Stimulated activated CD4-positive, alpha-beta T cell treated with anti-CD3 and anti-CD28 coated beads, Interleukin-1b, Interleukin-23, amount 100 ng/mL, for 24 hours (primary cell): Measurements from ENCODE around the gene ATP6V0E2.
"Not testable (repeated sequence)": the region's sequence is repeated elsewhere in the genome, so short reads cannot be mapped to it uniquely, and the experiment has no call there.

Experiments used
- DNase-seq, 4 experiments: peaks; one replicate each; pipeline ENCODE4 v3.0.0-alpha.2; 2020; ENCODE audit warnings: low read depth in 4 of 4, low spot score in 1 of 4

ATP6V0E2 gene

DNA sequence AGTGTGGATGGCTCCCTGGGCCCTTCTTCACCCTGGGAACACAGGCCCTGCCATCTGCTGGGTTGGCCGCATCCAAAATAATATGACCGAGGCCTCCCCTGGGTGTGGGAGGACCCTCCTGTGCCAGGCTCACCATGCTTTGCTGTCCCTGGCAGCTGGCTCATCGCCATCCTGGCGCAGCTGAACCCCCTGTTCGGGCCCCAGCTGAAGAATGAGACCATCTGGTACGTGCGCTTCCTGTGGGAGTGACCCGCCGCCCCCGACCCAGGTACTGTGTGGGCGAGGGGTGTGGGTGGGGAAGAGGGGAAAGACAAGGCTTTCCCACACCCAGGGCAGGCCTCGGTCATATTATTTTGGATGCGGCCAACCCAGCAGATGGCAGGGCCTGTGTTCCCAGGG lies 4.8 kb downstream of the ATP6V0E2 start:
- no peak for DNase-seq

DNA sequence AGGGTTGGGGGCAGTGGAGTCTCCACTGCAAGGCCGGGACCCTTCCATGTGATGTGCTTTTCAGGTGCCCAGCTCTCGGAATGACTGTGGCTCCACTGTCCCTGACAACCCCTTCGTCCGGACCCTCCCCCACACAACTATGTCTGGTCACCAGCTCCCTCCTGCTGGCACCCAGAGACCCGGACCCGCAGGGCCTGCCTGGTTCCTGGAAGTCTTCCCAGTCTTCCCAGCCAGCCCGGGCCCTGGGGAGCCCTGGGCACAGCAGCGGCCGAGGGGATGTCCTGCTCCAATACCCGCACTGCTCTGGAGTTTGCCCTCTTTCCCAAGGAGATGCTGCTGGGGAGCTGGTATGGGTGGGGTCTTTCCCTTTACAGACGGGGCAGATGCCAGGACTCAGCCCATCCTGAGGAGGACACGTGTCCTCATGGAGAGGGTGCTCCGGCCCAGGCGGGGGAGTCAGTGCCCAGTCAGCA lies 5.5 kb downstream of the ATP6V0E2 start:
- DNase-seq = no peak

DNA sequence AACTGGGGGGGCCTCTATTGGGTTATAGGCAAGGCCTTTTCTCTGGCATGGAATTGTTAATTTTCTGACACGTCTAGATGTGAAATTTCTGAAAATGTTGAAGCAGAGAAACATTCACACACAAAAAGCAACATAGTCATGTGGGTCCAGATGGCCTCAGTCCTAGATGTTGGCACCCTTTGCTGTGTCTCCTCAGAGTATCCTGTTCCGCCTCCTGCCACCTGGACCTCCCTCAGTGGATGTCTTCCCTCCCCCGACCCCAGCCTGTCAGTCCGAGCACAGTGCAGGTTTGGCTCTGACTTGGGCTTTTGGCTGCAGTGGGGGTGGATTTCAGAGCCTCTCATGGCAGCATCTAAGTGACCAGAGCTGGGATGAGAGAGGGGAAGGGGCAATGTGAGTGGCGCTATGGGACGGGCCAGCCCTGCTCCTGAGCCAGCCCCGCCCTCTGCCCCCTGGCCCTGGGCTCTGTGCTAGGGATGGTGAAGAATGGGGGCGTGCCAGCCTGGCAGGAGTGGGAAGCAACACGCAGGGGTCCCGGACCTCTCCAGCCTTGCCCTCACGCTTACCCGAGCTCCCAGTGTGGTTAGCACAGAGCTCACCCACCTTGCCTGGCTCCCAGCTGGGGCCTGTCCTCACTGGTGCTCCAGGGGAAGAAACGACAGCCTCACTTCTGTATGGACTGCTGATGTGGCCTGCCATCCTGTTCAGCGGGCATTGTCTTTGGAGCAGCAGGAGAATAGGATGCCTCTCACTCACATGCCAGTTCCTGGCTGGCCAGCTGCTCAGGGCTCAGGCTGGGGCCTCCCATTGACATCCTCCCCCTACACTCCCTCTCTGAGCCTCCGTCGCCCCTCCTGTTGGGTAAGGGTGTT lies 6.2 kb downstream of the ATP6V0E2 start:
- DNase-seq = no peak

DNA sequence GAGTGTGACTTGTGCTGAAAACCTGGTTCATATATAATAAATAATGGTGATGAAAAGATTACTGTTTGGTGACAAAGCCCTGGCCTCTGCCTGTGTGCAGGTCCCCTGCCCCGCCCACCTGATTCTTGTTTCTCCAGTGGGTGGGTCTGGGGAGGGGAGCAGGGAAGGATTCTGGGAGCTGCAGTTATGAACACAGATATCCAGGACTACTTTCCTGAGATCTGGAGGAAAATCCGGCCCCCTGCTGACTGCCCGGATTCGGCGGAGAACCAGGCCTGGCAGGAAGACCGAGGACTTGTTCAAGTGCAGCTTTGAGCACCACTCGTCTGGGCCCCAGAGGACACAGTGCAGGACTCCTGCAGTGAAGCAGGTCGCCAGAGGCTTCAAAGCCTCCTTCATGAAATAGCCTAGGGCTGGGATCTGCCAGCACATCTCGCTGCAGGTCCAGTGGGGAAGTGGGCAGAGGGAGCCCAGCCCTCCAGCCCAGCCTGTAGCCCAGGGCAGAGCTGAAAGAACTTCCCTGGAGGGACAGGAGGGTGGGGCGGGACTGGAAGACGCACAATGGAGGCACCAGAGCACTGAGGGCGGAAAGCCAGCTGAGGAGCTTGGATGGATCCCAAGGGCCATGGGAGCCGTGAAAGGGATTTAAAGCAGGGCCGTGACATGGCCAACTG lies 7.0 kb downstream of the ATP6V0E2 start:
- no peak for DNase-seq

DNA sequence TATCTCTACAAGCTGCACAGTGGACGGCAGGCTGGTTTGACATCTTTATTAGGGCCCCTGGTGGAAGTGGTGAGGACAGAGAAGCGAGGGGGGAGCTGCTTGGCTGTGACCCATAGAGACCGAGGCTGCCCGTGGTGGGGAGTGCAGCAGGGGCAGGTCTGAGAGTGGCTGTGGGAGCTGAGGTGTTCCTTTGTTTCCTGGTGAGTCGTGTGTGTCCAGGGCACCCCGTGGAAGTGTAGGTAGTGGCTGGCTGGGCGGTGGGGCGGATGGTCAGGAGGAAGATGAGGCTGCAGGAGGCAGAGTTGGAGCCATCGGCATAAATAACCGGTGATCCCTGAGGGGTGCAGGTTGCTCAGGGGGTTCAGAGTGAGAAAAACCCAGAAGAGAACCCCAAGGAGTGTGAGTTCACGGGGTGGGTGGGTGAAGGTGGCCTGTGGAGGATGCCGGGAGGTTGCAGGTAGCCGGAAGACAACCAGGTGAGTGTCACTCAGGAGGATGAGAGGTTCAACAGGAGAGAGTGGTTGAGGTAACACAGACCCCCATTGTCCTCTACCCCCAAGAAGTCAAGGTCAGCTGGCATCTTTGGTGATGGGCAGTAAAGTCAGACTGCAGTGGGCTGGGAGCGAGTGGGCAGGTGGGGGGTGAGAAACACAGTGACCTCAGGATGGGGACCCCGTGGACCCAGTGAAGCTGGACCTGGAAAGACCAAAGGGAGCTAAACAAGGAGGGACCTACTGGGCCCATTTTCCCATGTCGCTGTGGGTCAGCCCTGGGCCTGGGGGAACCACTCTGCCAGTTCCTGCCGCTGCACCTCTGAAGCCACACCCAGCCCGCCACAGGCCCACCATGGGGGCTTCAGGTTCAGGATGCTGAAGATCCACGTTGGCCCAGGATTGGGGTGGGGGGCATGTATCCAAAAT lies 7.8 kb downstream of the ATP6V0E2 start:
- no peak for DNase-seq

DNA sequence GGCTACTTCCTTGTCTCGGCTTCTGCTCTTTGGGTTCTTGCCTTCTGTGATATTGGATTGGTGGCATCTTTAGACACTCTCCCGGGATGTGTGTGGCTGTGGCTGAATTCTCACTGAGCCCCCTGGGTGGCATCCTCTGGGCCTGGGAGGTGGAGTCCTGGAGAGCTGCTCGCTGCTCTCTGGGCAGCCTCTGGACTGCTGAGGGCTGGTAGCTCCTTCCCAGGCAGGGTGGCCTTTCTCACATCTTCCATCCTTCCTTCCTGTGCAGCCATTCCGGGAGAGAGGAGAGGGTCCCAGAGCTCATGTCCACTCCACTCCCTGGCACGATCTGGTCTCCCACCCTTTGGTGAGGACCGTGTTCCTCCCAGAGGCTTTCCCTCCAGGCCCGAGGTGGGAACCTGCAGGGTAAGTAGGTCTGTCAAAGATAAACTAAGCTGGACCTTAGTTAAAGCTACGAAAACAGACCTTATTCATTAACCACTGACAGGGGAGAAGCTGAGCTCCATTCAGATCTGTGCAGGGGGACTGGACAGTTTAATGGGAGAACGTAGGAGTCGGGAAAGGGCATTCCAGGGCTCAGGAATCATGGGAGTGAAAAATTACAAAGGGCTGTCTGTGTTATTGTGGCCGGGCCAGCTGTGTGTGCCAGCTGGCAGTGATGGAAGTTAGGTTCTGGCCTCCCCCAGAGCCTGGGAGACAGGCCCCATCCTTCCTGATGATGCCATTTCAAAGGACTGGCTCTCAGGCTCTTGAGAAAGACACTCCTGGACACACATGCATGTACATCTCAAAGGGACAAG lies 8.7 kb downstream of the ATP6V0E2 start:
- no peak for DNase-seq

DNA sequence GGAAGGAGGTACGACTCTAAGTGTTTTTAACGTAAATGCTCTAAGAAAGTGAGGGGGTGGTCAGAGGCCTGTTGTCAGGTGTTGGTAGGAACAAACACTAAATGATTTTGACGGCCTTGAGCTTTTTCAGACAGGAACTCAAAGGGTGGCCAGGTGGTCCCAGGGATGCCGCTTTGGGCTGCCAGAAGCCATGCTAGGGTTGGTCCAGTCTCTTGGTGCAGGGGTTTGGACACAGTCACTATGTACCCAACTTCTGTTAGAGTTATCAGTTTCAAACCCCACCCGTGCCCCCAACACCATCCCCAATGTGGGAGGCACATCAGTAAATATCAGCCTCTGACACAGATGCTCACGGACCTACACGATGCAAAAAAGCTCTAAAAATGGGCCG lies 9.3 kb downstream of the ATP6V0E2 start:
- DNase-seq = no peak

DNA sequence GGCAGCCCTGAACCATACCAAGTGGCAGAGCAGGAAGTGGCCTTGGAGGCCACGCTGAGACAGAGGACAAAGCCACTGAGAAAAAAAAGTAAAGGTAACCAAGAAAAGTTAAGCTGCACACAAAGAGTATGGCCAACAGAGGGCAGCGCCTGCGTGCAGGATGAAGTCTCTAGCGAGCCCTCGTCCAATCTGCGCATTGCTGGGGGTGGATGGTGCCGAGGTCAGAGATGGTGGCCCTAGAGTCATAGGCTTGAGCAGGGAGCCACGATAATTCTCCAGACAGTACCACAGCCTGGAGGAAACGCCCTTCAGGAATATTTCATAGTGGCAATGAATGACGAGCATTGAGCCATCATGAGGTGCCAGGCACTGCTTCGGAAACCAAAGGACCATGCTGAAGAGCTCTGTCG lies 9.7 kb downstream of the ATP6V0E2 start:
- DNase-seq = no peak

DNA sequence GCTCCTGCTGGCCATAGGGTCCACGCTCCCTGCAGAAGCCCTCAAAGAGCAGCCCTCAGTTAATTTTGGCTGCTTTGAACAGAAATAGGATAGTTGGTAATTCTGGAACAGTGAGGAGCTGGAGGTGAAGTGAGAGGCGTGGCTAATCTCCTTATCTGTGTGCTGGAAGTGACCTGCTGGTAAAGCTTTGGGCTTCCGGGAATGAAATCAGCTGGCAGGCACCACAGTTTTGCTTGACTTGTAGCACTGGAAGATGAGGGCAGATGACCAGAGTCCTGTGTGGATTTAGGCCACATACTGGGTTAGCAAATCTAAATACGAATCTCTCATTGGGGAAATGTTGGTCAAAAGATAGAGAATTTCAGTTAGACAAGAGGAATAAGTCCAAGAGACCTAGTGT lies 10.2 kb downstream of the ATP6V0E2 start:
- DNase-seq = no peak

DNA sequence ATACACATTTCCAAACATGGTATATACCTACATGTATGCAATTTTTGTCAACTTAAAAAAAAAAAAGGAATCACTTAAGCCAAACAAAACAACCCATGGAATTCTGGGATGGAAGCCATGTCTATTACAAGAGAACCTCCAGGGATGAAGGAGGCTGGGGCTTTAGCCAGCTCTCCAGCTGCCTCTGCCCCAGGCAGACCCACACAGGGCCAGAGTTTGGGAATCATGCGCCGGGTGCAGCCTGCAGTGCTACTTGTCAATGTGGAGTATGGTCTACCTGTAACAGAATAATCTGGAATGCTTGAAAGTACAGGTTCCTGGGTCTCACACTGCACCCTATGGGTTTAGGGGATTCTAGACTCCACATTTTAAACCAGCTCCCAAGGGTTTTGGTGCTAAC lies 10.8 kb downstream of the ATP6V0E2 start:
- no peak for DNase-seq

DNA sequence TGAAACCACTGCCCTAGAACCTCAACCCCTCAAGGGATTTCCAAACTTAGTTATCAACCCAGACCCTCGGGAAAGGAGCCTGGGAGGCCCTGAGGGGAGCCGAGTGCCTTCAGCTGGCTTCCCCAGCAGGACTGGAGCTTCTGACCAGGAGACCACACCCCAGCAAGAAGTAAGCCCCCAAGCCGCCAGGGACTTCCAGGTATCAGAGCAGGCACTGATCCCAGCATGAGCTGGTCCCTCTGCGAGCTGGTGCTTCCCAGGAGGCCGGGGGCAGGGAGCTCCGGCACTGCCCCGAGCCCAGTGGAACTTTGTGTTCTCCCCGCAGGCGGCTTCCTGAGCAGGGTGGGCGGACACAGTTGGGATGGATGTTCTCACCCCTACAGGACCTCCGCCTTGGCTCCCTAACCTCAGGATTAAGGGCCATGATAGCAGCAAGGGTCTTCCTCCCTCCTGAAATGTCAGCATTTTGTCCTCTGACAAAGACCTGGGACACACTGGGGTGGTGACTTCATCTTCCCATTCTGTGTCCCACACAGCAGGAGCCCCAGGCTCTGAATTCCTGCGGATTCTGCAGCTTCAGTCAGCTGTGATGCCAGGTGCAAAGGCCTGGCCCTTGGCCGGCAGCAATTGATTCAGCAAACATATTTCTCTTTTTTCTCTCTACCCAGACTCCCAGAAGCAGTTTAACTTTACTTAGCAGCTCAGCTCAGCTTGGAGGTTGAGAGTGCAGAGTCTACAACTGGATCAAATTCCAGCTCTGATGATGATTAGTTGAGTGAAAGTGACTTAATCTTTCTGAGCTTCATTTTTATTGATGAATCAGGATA lies 11.6 kb downstream of the ATP6V0E2 start:
- DNase-seq = no peak

DNA sequence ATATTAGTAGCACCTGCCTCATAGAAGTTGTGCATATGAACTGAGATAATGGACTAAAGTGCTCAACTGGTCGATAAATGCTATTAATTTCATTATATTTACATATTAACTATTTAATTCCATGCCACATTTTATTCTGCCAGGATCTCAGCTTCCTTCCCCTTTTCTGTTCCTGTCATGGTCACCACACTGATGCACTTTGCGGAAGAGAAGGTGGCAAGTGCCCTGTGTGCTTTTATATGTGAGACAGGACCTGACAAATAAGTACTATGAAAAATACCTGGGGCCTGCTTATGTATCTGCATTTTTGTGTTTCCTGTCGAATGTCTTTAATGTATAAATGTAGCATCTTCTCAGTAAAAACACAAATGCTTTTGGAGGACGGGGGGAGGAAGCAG lies 12.2 kb downstream of the ATP6V0E2 start:
- no peak for DNase-seq

DNA sequence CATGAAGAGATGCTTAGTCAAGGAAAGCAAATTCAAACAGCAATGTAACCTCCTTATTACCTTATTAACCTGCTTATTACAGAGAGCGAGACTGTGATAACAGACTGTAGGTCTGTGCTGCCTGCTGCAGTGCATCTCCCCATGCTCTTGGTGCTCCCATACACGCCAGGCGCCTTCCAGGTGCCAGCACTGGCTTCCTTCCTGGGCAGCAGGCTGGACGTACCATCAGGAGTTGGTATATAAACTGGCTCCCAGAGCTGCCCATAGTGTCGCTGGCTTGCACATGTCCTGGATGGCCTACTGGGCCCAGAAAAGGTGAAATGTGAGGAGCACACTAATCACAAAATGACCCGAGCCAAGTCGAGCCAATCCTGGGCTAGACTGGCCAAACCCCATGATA lies 13.5 kb downstream of the ATP6V0E2 start:
- DNase-seq = no peak

DNA sequence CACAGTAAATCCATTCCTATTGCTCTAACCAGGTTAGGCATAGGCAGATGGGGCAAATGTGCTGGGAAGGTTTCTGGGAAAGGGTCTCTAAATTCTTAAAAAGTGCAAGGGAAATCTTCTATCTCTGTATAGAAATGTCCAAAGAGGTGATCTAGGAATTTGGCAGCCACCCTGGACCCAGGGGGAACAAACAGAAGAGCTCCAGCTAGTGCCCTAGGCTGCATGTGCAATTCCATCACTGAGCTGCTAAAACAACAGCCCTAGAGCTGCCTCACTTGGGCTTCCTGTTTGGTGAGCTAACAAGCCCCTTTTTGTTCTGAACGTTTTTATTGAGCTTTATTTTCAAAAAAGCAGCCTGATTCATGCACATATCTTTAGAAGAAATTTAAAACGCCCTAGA lies 16.9 kb downstream of the ATP6V0E2 start:
- not testable (repeated sequence) for DNase-seq

DNA sequence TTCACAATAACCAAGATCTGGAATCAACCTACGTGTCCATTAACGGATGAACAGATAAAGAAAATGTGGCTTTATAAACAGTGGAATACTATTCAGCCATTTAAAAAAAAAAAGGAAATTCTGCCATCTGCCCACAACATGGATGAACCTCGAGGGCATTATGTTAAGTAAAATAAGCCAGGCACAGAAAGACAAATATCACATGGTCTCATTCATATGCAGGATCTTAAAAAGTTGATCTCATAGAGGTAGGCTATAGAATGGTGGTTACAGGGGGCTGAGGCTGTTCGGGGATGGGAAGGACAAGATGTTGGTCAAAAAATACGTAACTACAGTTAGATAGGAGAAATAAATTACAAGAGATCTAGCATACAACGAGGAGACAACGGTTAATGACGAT lies 21.2 kb downstream of the ATP6V0E2 start:
- DNase-seq = not testable (repeated sequence)

DNA sequence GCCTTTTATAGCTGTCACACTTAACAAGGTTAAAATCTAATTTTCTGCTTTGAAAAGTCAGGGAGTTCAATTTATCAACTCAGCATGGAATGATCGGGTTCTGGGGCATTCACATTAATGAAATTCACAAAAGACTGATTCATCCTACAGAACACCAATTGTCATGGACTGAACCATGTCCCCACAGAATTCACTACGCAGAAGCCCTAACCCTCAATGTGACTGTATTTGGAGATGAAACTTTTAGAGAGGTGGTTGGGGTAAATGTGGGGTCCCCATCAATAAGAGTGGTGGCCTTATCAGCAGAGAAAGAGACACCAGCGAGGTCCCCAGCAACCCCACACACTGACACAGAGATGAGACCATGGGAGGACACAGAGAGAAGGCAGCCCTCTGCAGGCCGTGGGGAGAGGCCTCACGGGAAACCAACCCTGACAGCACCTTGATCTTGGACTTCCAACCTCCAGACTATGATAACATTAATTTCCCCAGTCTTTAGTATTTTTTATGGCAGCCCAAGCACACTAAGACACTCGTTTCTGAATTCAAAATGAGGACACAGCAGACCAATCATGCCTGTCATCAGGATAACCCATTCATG lies 34.1 kb downstream of the ATP6V0E2 start:
- not testable (repeated sequence) for DNase-seq

DNA sequence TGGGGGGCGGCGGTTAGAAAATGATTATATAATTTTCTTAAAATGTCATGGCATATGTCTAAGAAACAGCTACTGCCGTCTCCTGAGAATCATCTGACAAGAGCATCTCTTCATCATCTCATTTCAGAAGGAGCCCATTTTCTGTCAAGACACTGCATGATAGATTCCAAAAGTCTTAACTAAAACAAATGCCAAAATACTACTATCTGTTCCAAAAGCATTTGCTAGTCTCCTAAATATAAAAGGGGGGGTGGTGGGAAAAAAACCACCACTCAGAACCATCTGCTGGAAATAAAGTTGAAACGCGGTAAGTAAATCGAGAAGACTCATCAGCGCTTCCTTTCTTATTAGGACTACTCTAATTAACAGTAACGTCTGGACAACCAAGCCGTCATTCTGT lies 36.5 kb downstream of the ATP6V0E2 start:
- not testable (repeated sequence) for DNase-seq

DNA sequence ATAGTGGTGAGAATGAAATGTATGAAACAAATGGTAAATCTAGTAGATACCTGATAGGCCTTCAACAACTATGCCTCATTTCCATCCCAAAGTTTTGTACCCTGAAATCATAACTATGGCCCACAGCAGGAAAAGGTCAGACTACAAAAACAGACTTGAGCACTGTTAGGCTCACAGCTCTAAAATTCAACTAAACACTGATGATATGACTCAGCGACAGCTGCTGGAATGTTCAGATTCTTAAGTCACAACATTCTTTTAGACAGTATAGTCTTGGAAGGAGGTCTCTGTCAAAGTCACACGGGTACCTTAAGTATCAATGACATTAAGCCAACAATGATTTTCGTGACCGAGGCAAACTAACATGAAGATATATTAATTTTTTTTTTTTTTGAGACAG lies 38.4 kb downstream of the ATP6V0E2 start:
- not testable (repeated sequence) for DNase-seq

DNA sequence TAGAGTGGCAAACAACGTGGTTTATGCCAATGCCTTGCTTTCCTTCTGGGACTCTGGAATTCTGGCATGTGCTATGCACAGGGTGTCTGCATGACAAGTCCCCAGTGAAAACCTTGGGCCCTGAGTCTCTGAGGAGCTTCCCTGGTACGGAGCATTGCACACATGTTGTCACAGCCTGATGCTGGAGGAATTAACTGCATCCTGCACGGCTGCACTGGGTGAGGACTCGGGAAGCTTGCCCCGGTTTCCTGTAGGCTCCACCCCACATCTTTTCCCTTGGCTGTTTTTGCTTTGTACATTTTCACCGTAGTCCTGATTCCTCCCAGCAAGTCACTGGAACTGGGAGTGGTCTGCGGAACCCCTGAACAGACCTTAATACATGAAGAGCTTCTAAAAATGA lies 52.6 kb downstream of the ATP6V0E2 start:
- not testable (repeated sequence) for DNase-seq
